WTC11 (cell line): ENCODE results near the gene NAALADL2.

Experiments used
- CREB1 ChIP-seq: sonication (generic); formaldehyde crosslinking; IDR thresholded peaks from 2 replicates; pipeline ENCODE4 v1.8.0; 2023; ENCODE audit warnings: mild to moderate bottlenecking, missing genetic modification reagents
- CREM ChIP-seq: sonication (generic); formaldehyde crosslinking; IDR thresholded peaks from 2 replicates; pipeline ENCODE4 v1.8.1; 2022; ENCODE audit warnings: mild to moderate bottlenecking, missing genetic modification reagents, moderate library complexity
- ESRRA ChIP-seq: sonication (generic); formaldehyde crosslinking; IDR thresholded peaks from 2 replicates; pipeline ENCODE4 v1.8.1; 2022; ENCODE audit warnings: mild to moderate bottlenecking, missing genetic modification reagents, borderline replicate concordance
- JUN ChIP-seq: sonication (generic); formaldehyde crosslinking; IDR thresholded peaks from 2 replicates; pipeline ENCODE4 v1.8.0; 2023; ENCODE audit warnings: mild to moderate bottlenecking, missing genetic modification reagents
- RELA ChIP-seq: sonication (generic); formaldehyde crosslinking; IDR thresholded peaks from 2 replicates; pipeline ENCODE4 v1.8.1; 2022; ENCODE audit warnings: missing genetic modification reagents, mild to moderate bottlenecking, borderline replicate concordance
- ZNF263 ChIP-seq: sonication (generic); formaldehyde crosslinking; IDR thresholded peaks from 2 replicates; pipeline ENCODE4 v1.8.1; 2022; ENCODE audit warnings: low read depth, mild to moderate bottlenecking, moderate library complexity, missing genetic modification reagents
- TF ChIP-seq, protein P1 (sequence below): fragments of 200-600 bp; IDR thresholded peaks from 2 replicates; pipeline ENCODE4 v1.8.0; 2022; ENCODE audit warnings: antibody characterized with exemption
- TF ChIP-seq, protein P2 (sequence below): sonication (generic); formaldehyde crosslinking; IDR thresholded peaks from 2 replicates; pipeline ENCODE4 v1.8.0; 2022; ENCODE audit warnings: mild to moderate bottlenecking, missing genetic modification reagents
- TF ChIP-seq, protein P3 (sequence below): sonication (generic); formaldehyde crosslinking; IDR thresholded peaks from 2 replicates; pipeline ENCODE4 v1.8.1; 2023; ENCODE audit warnings: mild to moderate bottlenecking, missing genetic modification reagents
- TF ChIP-seq, protein P4 (sequence below): sonication (generic); formaldehyde crosslinking; IDR thresholded peaks from 2 replicates; pipeline ENCODE4 v1.8.0; 2022; ENCODE audit warnings: mild to moderate bottlenecking, missing genetic modification reagents
- TF ChIP-seq, protein P5 (sequence below): sonication (generic); formaldehyde crosslinking; IDR thresholded peaks from 2 replicates; pipeline ENCODE4 v1.8.1; 2023; ENCODE audit warnings: mild to moderate bottlenecking, missing genetic modification reagents
- TF ChIP-seq, protein P6 (sequence below): sonication (generic); formaldehyde crosslinking; IDR thresholded peaks from 2 replicates; pipeline ENCODE4 v1.8.1; 2022; ENCODE audit warnings: missing genetic modification reagents, borderline replicate concordance
- TF ChIP-seq, protein P7 (sequence below): sonication (generic); formaldehyde crosslinking; IDR thresholded peaks from 2 replicates; pipeline ENCODE4 v1.8.0; 2022; ENCODE audit warnings: mild to moderate bottlenecking, missing genetic modification reagents
- TF ChIP-seq, protein P8 (sequence below): sonication (generic); formaldehyde crosslinking; IDR thresholded peaks from 2 replicates; pipeline ENCODE4 v1.8.0; 2022; ENCODE audit warnings: mild to moderate bottlenecking, missing genetic modification reagents

DNA sequence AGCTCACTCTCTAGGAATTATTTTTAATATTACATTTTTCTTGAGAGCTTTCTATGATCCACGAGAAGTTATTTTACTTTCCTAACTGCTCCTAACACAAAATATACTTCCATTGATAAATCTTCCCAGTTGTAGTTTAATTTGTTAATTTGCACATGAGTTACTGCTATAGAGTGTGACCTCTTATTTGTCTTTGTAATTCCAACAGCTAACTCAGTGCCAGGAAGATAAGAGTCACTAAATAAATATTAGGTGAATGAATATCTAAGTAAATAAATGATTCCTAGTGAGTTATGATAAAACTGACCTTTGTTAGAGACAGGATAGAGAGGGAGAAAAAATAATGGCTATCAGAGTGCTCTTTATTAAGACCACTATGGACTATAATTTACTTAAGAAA lies 319.9 kb downstream of the NAALADL2 start:
- TF ChIP-seq, protein P1, sequence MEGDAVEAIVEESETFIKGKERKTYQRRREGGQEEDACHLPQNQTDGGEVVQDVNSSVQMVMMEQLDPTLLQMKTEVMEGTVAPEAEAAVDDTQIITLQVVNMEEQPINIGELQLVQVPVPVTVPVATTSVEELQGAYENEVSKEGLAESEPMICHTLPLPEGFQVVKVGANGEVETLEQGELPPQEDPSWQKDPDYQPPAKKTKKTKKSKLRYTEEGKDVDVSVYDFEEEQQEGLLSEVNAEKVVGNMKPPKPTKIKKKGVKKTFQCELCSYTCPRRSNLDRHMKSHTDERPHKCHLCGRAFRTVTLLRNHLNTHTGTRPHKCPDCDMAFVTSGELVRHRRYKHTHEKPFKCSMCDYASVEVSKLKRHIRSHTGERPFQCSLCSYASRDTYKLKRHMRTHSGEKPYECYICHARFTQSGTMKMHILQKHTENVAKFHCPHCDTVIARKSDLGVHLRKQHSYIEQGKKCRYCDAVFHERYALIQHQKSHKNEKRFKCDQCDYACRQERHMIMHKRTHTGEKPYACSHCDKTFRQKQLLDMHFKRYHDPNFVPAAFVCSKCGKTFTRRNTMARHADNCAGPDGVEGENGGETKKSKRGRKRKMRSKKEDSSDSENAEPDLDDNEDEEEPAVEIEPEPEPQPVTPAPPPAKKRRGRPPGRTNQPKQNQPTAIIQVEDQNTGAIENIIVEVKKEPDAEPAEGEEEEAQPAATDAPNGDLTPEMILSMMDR: no peak
- TF ChIP-seq CREM (CRISPR knock-in tag) (no peak), JUN (no peak), RELA (no peak), CREB1 (no peak), ESRRA (CRISPR knock-in tag) (no peak), ZNF263 (CRISPR knock-in tag) (no peak)
- TF ChIP-seq, protein P2, sequence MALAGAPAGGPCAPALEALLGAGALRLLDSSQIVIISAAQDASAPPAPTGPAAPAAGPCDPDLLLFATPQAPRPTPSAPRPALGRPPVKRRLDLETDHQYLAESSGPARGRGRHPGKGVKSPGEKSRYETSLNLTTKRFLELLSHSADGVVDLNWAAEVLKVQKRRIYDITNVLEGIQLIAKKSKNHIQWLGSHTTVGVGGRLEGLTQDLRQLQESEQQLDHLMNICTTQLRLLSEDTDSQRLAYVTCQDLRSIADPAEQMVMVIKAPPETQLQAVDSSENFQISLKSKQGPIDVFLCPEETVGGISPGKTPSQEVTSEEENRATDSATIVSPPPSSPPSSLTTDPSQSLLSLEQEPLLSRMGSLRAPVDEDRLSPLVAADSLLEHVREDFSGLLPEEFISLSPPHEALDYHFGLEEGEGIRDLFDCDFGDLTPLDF (CRISPR knock-in tag): no peak
- TF ChIP-seq, protein P3, sequence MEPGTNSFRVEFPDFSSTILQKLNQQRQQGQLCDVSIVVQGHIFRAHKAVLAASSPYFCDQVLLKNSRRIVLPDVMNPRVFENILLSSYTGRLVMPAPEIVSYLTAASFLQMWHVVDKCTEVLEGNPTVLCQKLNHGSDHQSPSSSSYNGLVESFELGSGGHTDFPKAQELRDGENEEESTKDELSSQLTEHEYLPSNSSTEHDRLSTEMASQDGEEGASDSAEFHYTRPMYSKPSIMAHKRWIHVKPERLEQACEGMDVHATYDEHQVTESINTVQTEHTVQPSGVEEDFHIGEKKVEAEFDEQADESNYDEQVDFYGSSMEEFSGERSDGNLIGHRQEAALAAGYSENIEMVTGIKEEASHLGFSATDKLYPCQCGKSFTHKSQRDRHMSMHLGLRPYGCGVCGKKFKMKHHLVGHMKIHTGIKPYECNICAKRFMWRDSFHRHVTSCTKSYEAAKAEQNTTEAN (CRISPR knock-in tag): no peak
- TF ChIP-seq, protein P4, sequence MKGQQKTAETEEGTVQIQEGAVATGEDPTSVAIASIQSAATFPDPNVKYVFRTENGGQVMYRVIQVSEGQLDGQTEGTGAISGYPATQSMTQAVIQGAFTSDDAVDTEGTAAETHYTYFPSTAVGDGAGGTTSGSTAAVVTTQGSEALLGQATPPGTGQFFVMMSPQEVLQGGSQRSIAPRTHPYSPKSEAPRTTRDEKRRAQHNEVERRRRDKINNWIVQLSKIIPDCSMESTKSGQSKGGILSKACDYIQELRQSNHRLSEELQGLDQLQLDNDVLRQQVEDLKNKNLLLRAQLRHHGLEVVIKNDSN: no peak
- TF ChIP-seq, protein P5, sequence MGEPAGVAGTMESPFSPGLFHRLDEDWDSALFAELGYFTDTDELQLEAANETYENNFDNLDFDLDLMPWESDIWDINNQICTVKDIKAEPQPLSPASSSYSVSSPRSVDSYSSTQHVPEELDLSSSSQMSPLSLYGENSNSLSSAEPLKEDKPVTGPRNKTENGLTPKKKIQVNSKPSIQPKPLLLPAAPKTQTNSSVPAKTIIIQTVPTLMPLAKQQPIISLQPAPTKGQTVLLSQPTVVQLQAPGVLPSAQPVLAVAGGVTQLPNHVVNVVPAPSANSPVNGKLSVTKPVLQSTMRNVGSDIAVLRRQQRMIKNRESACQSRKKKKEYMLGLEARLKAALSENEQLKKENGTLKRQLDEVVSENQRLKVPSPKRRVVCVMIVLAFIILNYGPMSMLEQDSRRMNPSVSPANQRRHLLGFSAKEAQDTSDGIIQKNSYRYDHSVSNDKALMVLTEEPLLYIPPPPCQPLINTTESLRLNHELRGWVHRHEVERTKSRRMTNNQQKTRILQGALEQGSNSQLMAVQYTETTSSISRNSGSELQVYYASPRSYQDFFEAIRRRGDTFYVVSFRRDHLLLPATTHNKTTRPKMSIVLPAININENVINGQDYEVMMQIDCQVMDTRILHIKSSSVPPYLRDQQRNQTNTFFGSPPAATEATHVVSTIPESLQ (CRISPR knock-in tag): no peak
- TF ChIP-seq, protein P6, sequence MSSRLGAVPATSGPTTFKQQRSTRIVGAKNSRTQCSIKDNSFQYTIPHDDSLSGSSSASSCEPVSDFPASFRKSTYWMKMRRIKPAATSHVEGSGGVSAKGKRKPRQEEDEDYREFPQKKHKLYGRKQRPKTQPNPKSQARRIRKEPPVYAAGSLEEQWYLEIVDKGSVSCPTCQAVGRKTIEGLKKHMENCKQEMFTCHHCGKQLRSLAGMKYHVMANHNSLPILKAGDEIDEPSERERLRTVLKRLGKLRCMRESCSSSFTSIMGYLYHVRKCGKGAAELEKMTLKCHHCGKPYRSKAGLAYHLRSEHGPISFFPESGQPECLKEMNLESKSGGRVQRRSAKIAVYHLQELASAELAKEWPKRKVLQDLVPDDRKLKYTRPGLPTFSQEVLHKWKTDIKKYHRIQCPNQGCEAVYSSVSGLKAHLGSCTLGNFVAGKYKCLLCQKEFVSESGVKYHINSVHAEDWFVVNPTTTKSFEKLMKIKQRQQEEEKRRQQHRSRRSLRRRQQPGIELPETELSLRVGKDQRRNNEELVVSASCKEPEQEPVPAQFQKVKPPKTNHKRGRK (CRISPR knock-in tag): no peak
- TF ChIP-seq, protein P7, sequence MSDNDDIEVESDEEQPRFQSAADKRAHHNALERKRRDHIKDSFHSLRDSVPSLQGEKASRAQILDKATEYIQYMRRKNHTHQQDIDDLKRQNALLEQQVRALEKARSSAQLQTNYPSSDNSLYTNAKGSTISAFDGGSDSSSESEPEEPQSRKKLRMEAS (CRISPR knock-in tag): no peak
- TF ChIP-seq, protein P8, sequence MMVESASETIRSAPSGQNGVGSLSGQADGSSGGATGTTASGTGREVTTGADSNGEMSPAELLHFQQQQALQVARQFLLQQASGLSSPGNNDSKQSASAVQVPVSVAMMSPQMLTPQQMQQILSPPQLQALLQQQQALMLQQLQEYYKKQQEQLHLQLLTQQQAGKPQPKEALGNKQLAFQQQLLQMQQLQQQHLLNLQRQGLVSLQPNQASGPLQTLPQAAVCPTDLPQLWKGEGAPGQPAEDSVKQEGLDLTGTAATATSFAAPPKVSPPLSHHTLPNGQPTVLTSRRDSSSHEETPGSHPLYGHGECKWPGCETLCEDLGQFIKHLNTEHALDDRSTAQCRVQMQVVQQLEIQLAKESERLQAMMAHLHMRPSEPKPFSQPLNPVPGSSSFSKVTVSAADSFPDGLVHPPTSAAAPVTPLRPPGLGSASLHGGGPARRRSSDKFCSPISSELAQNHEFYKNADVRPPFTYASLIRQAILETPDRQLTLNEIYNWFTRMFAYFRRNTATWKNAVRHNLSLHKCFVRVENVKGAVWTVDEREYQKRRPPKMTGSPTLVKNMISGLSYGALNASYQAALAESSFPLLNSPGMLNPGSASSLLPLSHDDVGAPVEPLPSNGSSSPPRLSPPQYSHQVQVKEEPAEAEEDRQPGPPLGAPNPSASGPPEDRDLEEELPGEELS (CRISPR knock-in tag): no peak
